H9 (cell line): ENCODE data around the gene CEP55. TPM values are rescaled to one million over a fixed set of nuclear protein-coding genes. Genes with fewer than 3 reads are reported as not detected.

ENCODE experiments used
- DNase-seq: peaks from one replicate; pipeline ENCODE4 v3.0.0-alpha.2; 2017
- H2AFZ ChIP-seq: one replicate; pipeline ENCODE4 v1.6.1; 2013; ENCODE audit warnings: mild to moderate bottlenecking, low read length, control low read depth, moderate library complexity
- H2AK5ac ChIP-seq: 2 replicates; pipeline ENCODE4 v1.6.1; 2013; ENCODE audit warnings: low read length, control low read depth, mixed read lengths; ENCODE audit not compliant: insufficient read length
- H2BK120ac ChIP-seq: one replicate; pipeline ENCODE4 v1.6.1; 2013; ENCODE audit warnings: low read depth, mild to moderate bottlenecking, low read length, control low read depth, inconsistent platforms; ENCODE audit not compliant: poor library complexity, severe bottlenecking
- H2BK12ac ChIP-seq: 2 replicates; pipeline ENCODE4 v1.6.1; 2013; ENCODE audit warnings: low read length, control low read depth, mixed read lengths, low read depth; ENCODE audit not compliant: insufficient read length
- H2BK15ac ChIP-seq: 2 replicates; pipeline ENCODE4 v1.6.1; 2013; ENCODE audit warnings: low read depth, low read length, control low read depth
- H2BK20ac ChIP-seq: one replicate; pipeline ENCODE4 v1.6.1; 2013; ENCODE audit warnings: low read depth, mild to moderate bottlenecking, low read length, control low read depth, inconsistent platforms; ENCODE audit not compliant: poor library complexity, severe bottlenecking
- H2BK5ac ChIP-seq: 2 replicates; pipeline ENCODE4 v1.6.1; 2013; ENCODE audit warnings: low read length, control low read depth, mixed read lengths; ENCODE audit not compliant: insufficient read length
- H3K14ac ChIP-seq: 2 replicates; pipeline ENCODE4 v1.6.1; 2013; ENCODE audit warnings: low read length, control low read depth; ENCODE audit not compliant: insufficient read depth
- H3K18ac ChIP-seq: 2 replicates; pipeline ENCODE4 v1.6.1; 2013; ENCODE audit warnings: low read depth, mild to moderate bottlenecking, mixed read lengths, low read length, control low read depth; ENCODE audit not compliant: insufficient read length
- H3K23ac ChIP-seq: 2 replicates; pipeline ENCODE4 v1.6.1; 2013; ENCODE audit warnings: low read length, control low read depth, mixed read lengths, low read depth; ENCODE audit not compliant: insufficient read length
- H3K23me2 ChIP-seq: 2 replicates; pipeline ENCODE4 v1.6.1; 2013; ENCODE audit warnings: low read depth, mild to moderate bottlenecking, mixed read lengths, low read length, control low read depth; ENCODE audit not compliant: insufficient read length, poor library complexity, severe bottlenecking
- H3K27ac ChIP-seq: 2 replicates; pipeline ENCODE4 v1.5.1; 2013; ENCODE audit warnings: low read length, control low read depth, mixed read lengths, low read depth; ENCODE audit not compliant: insufficient read length
- H3K27me3 ChIP-seq: 2 replicates; pipeline ENCODE4 v1.6.1; 2013; ENCODE audit warnings: low read length, control low read depth, inconsistent platforms; ENCODE audit not compliant: insufficient read depth
- H3K4ac ChIP-seq: 2 replicates; pipeline ENCODE4 v1.6.1; 2013; ENCODE audit warnings: low read depth, mild to moderate bottlenecking, control low read depth, inconsistent platforms, low read length, moderate library complexity
- H3K4me1 ChIP-seq: 2 replicates; pipeline ENCODE4 v1.6.1; 2013; ENCODE audit warnings: low read length, control low read depth, inconsistent platforms; ENCODE audit not compliant: insufficient read depth
- H3K4me2 ChIP-seq: 2 replicates; pipeline ENCODE4 v1.6.1; 2013; ENCODE audit warnings: low read length, control low read depth, mixed read lengths; ENCODE audit not compliant: insufficient read length, insufficient read depth
- H3K56ac ChIP-seq: 2 replicates; pipeline ENCODE4 v1.6.1; 2013; ENCODE audit warnings: low read depth, mild to moderate bottlenecking, mixed read lengths, low read length, control low read depth; ENCODE audit not compliant: insufficient read length
- H3K79me1 ChIP-seq: 2 replicates; pipeline ENCODE4 v1.6.1; 2013; ENCODE audit warnings: low read depth, mild to moderate bottlenecking, moderate library complexity, low read length, control low read depth, inconsistent platforms; ENCODE audit not compliant: insufficient read depth, poor library complexity, severe bottlenecking
- H3K79me2 ChIP-seq: 2 replicates; pipeline ENCODE4 v1.6.1; 2013; ENCODE audit warnings: low read length, control low read depth, inconsistent platforms; ENCODE audit not compliant: insufficient read depth
- H3K9ac ChIP-seq: 2 replicates; pipeline ENCODE4 v1.6.1; 2013; ENCODE audit warnings: low read length, control low read depth, mixed read lengths; ENCODE audit not compliant: insufficient read length; ENCODE audit errors: extremely low read depth
- H3K9me3 ChIP-seq: one replicate; pipeline ENCODE4 v1.6.1; 2013; ENCODE audit warnings: low read depth, low read length, inconsistent platforms; ENCODE audit not compliant: control insufficient read depth
- H3T11ph ChIP-seq: one replicate; pipeline ENCODE4 v1.6.1; 2013; ENCODE audit warnings: mild to moderate bottlenecking, low read length, control low read depth, inconsistent platforms
- H4K20me1 ChIP-seq: one replicate; pipeline ENCODE4 v1.6.1; 2013; ENCODE audit not compliant: control insufficient read depth, insufficient read length, insufficient read depth
- H4K5ac ChIP-seq: 2 replicates; pipeline ENCODE4 v1.6.1; 2013; ENCODE audit warnings: low read depth, mild to moderate bottlenecking, mixed read lengths, low read length, control low read depth; ENCODE audit not compliant: insufficient read length
- H4K8ac ChIP-seq: replicated peaks from 2 replicates; pipeline ENCODE4 v1.6.1; 2013; ENCODE audit warnings: low read length, control low read depth, mixed read lengths, low read depth; ENCODE audit not compliant: insufficient read length
- H4K91ac ChIP-seq: 2 replicates; pipeline ENCODE4 v1.6.1; 2013; ENCODE audit warnings: low read depth, mild to moderate bottlenecking, moderate library complexity, mixed read lengths, low read length, control low read depth; ENCODE audit not compliant: insufficient read length
- H3K27ac Mint-ChIP-seq, 3 experiments: 2 replicates in 2 of 3; 3 replicates in 1 of 3; pipeline ENCODE4 v1.8.0; 2020 to 2021; ENCODE audit warnings: mixed read lengths in 3 of 3, mild to moderate bottlenecking in 1 of 3, moderate library complexity in 1 of 3
- H3K27me3 Mint-ChIP-seq: 2 replicates; pipeline ENCODE4 v1.8.0; 2021; ENCODE audit warnings: low read depth, mild to moderate bottlenecking, moderate library complexity, mixed read lengths
- H3K36me3 Mint-ChIP-seq, 3 experiments: 2 replicates in 2 of 3; 3 replicates in 1 of 3; pipeline ENCODE4 v1.8.0; 2020 to 2021; ENCODE audit warnings: low read depth in 3 of 3, mixed read lengths in 3 of 3; ENCODE audit not compliant: insufficient read depth in 1 of 3
- H3K4me1 Mint-ChIP-seq, 2 experiments: 2 replicates each; pipeline ENCODE4 v1.8.0; 2020; ENCODE audit warnings: mixed read lengths in 2 of 2
- H3K4me3 Mint-ChIP-seq, 2 experiments: 2 replicates in 1 of 2; 3 replicates in 1 of 2; pipeline ENCODE4 v1.8.0; 2020 to 2021; ENCODE audit warnings: mild to moderate bottlenecking in 2 of 2, mixed read lengths in 2 of 2, moderate library complexity in 1 of 2
- H3K9me3 Mint-ChIP-seq, 2 experiments: 2 replicates in 1 of 2; 3 replicates in 1 of 2; pipeline ENCODE4 v1.8.0; 2020; ENCODE audit warnings: mild to moderate bottlenecking in 2 of 2, mixed read lengths in 2 of 2, moderate library complexity in 1 of 2
- CTCF ChIP-seq: fragments of 200-600 bp; sonication (generic); conservative IDR thresholded peaks from 3 replicates; pipeline ENCODE4 v1.8.0; 2021; ENCODE audit warnings: antibody characterized with exemption, mild to moderate bottlenecking
- WGBS: extraction: QIAGEN DNeasy Blood & Tissue Kit; methylation state at CpG from one replicate; pipeline ENCODE4 v1.1.7; 2013; ENCODE audit warnings: missing lambda C conversion rate, low lambda C conversion rate, mixed read lengths; ENCODE audit not compliant: insufficient read length; ENCODE audit errors: extremely low coverage; 5-methylcytosine and 5-hydroxymethylcytosine counted together
- total RNA-seq: library from RNA; stranded (reverse); gene quantifications from 2 replicates; pipeline ENCODE4 v1.2.1, GENCODE V29; 2021

Gene CEP55
- total RNA-seq, 1 experiment from 2014 or later = 17.8 TPM

DNA sequence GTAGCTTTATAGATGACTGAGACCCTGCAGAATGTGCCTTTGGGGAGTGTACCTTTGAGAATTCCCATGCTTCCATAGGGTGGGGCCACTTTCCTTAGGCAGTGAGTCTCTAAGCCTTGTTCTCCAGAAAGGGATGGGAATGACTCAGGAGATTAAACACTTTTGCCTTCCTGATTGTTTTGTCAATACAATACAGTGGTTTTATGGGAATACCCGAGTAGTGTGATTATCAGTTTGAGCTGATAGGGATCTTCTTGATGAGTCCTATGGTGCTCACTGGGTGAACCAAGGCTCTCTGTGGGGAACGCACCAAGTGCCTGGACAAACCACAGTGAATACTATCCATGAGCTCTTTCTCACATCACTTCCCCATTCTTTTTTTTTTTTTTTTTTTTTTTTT is 20.5 kb upstream of the CEP55 start:
- Histone ChIP-seq H2AFZ (no peak overlapping the region), H3K18ac (no peak overlapping the region), H3K56ac (no peak overlapping the region), H4K91ac (no peak overlapping the region), H3K14ac (no peak overlapping the region), H3T11ph (no peak overlapping the region), H2BK20ac (no peak overlapping the region), H2BK120ac (no peak overlapping the region), H2AK5ac (no peak overlapping the region), H2BK12ac (no peak overlapping the region), H3K27me3 (no peaks in the 10 kb centered on the region), H3K9ac (no peak overlapping the region), H3K79me1 (no peaks in the 10 kb centered on the region), H3K9me3 (no peaks in the 10 kb centered on the region), H3K4me2 (no peak overlapping the region), H3K4me1 (no peaks in the 10 kb centered on the region), H4K5ac (no peak overlapping the region), H3K23ac (no peak overlapping the region), H2BK5ac (no peak overlapping the region), H2BK15ac (no peak overlapping the region), H3K23me2 (no peaks in the 10 kb centered on the region), H3K4ac (no peak overlapping the region), H3K27ac (no peak overlapping the region), H4K8ac (no peak overlapping the region), H3K79me2 (no peaks in the 10 kb centered on the region), H4K20me1 (no peaks in the 10 kb centered on the region)
- no peak for TF ChIP-seq CTCF
- DNase-seq = no peak
- H3K27ac Mint-ChIP-seq = no peak overlapping the region
- peaks cover 4% of the 10 kb centered on the region for H3K27me3 Mint-ChIP-seq
- peaks cover 18 to 19% of the 10 kb centered on the region in 2 experiments for H3K4me1 Mint-ChIP-seq
- H3K9me3 Mint-ChIP-seq = no peaks in the 10 kb centered on the region; a peak in 1 of 5 replicates
- no peaks in the 10 kb centered on the region for H3K36me3 Mint-ChIP-seq
- WGBS = no CpG with 5 or more reads among the region's 2 CpGs
- no peak overlapping the region for H3K4me3 Mint-ChIP-seq
